Right cardiac atrium (tissue), 5 donors: Measurements from ENCODE around the gene ZNF763. TPM values are rescaled to one million over a fixed set of nuclear protein-coding genes. Genes with fewer than 3 reads are reported as not detected.
"Not testable (repeated sequence)": the region's sequence is repeated elsewhere in the genome, so short reads cannot be mapped to it uniquely, and the experiment has no call there.

Experiments
- ATAC-seq, 2 donors: fragments of 200-7000 bp; cut with Tn5 transposase; one replicate each; pipeline versions ENCODE4 v1.8.0 to v1.9.1; 2020; ENCODE audit warnings: moderate library complexity in 2 of 2, mild to moderate bottlenecking in 1 of 2
- DNase-seq, 3 donors: peaks; one replicate each; pipeline ENCODE4 v3.0.0-alpha.2; 2020
- H3K27ac ChIP-seq: one replicate; pipeline ENCODE4 v1.5.1; 2013; ENCODE audit warnings: mild to moderate bottlenecking, low read length, control low read depth, moderate library complexity
- H3K27me3 ChIP-seq: one replicate; pipeline ENCODE4 v1.6.1; 2013; ENCODE audit not compliant: control insufficient read depth, insufficient read depth
- H3K4me1 ChIP-seq: one replicate; pipeline ENCODE4 v1.6.1; 2013; ENCODE audit warnings: low read length; ENCODE audit not compliant: control insufficient read depth, insufficient read depth
- H3K4me3 ChIP-seq: one replicate; pipeline ENCODE4 v1.5.1; 2013; ENCODE audit warnings: low read length, control low read depth
- H3K9me3 ChIP-seq: one replicate; pipeline ENCODE4 v1.6.1; 2013; ENCODE audit warnings: low read length; ENCODE audit not compliant: control insufficient read depth
- WGBS: extraction: QIAGEN DNeasy Blood & Tissue Kit; methylation state at CpG from one replicate; pipeline ENCODE4 v1.1.7; 2013; 5-methylcytosine and 5-hydroxymethylcytosine counted together
- intact Hi-C, 4 donors: fragments of 100-400 bp; cut with DNase I; formaldehyde crosslinking; loops; one replicate each; pipeline versions ENCODE4 v1.11.0 to v1.14.0; 2022 to 2023
- polyA plus RNA-seq: library from polyadenylated mRNA; stranded (reverse); fragments of 200-250 nt; gene quantifications from one replicate; pipeline ENCODE4 v1.2.3, GENCODE V29; 2013
- total RNA-seq, 4 donors: library from RNA; stranded (reverse); fragmentation: NEBNext Ultra II Directional; extraction: Animal tissue kit (Norgen Biotek cat#: 25700); gene quantifications; one replicate each; pipeline ENCODE4 v1.2.1, GENCODE V29; 2021
- donor health status: healthy with polysubstance abuse.
- donor health status: DM: no; HTN: yes; CAD: no.
- donor health status: DM: no; HTN: no; CAD: no.
- donor health status: DM: no; HTN: yes; CAD: no; lungs with severe emphysema.
- donor health status: DM: yes; HTN: yes; CAD: no.

Gene ZNF763
- total and polyA plus RNA-seq, 5 donors: 1.8 to 5.9 (median 3.5) TPM

DNA sequence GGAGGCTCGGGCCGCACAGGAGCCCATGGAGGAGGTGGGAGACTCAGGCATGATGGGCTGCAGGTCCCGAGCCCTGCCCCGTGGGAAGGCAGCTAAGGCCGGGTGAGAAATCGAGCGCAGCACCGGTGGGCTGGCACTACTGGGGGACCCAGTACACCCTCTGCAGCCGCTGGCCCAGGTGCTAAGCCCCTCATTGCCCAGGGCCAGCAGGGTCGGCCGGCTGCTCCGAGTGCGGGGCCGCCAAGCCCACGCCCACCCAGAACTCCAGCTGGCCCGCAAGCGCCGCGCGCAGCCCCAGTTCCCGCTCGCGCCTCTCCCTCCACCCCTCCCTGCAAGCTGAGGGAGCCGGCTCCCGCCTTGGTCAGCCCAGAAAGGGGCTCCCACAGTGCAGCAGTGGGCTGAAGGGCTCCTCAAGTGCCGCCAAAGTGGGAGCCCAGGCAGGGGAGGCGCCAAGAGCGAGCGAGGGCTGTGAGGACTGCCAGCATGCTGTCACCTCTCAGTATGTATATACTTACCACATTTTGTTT, 23.4 kb upstream of the ZNF763 start:
- H3K9me3 ChIP-seq: peaks cover 21% of the 10 kb centered on the region
- H3K27ac ChIP-seq, ATAC-seq, DNase-seq, H3K4me1 ChIP-seq, H3K27me3 ChIP-seq, intact Hi-C loops, H3K4me3 ChIP-seq: not testable (repeated sequence)
- 98% methylated on average over 29 of the region's 29 CpGs for WGBS

DNA sequence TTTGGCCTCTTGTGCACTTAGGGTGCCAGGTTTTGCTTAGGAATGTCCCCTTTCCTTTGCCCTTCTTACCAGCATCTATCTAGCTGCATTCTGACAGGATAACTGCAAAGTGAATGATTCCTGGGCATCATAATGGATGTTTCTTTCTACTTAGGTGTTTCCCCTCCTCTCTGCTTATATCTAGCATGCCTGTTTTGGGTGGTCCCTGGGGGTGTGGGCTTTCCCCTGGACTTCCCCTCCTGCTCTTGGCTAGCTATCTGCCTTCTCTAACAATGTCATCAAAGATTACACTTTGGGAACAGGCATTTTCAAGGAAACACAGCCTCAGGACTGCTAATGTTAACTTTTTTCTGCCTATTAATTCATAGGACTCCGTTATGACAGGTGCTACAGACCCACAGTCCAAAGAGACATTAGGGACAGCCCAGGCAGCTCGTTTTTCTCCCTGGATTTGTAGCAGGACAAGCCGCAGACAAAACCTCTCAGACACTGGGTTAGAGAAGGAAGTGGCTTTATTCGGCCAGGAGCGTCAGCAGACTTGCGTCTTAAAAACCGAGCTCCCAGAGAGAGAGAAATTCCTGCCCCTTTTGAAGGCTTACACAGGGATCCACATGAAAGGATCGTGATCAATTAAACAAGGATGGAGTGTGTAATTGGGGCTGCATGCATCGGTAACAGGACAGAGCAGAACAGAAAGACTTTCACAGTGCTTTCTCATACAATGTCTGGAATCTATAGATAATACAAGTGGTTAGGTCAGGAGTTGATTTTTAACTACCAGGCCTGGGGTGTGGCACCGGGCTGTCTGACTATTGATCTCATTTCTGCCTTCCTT, 22.6 kb upstream of the ZNF763 start:
- Histone ChIP-seq H3K27me3 (no peaks in the 10 kb centered on the region), H3K27ac (no peak overlapping the region), H3K9me3 (peaks cover 24% of the 10 kb centered on the region), H3K4me1 (no peaks in the 10 kb centered on the region), H3K4me3 (no peak overlapping the region)
- intact Hi-C loops: no loop called here
- no peak for DNase-seq
- WGBS: 98% methylated on average over 10 of the region's 10 CpGs
- ATAC-seq: no peak

- ATAC-seq (no peak), DNase-seq (no peak)
- H3K4me1 ChIP-seq: no peaks in the 10 kb centered on the region
- H3K4me3 ChIP-seq: no peak overlapping the region
- intact Hi-C loops: no loop called here
- H3K27me3 ChIP-seq: no peaks in the 10 kb centered on the region
- H3K9me3 ChIP-seq: peaks cover 26% of the 10 kb centered on the region
- no peak overlapping the region for H3K27ac ChIP-seq
Observed at GRCh38 chr19:11942843-11943108, 22.1 kb upstream of the ZNF763 start.

DNA sequence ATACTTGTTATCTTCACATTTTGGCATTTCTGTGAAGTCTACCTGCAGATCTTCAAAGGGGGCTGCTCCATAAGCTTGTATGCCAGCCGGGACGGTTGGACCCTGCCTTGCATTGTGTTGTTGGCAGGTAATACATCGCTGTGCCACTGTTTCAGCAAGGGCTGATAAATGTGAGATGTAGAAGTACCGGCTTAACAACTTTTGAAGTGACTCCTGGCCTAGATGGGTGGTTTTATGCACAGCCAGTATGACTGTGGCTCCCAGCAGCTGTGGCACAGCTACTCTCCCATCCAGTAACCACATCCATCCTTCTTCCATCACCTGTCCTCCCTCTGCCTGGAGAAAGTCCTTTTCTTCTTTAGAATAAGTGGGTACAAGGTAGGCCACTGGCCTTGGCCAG, 20.2 kb upstream of the ZNF763 start:
- H3K4me1 ChIP-seq: no peaks in the 10 kb centered on the region
- DNase-seq (no peak), ATAC-seq (no peak)
- no peak overlapping the region for H3K4me3 ChIP-seq
- H3K27me3 ChIP-seq: no peaks in the 10 kb centered on the region
- intact Hi-C loops: no loop called here
- H3K9me3 ChIP-seq: peaks cover 33% of the 10 kb centered on the region
- 98% methylated on average over 4 of the region's 4 CpGs for WGBS
- no peak overlapping the region for H3K27ac ChIP-seq

- intact Hi-C loops: no loop called here
- ATAC-seq (no peak), DNase-seq (no peak)
- WGBS: 96% methylated on average over 3 of the region's 3 CpGs
- H3K9me3 ChIP-seq: peaks cover 40% of the 10 kb centered on the region
- H3K27ac ChIP-seq: no peak overlapping the region
- H3K4me1 ChIP-seq: no peaks in the 10 kb centered on the region
- no peak overlapping the region for H3K4me3 ChIP-seq
- H3K27me3 ChIP-seq: no peaks in the 10 kb centered on the region
Observed at GRCh38 chr19:11948646-11949045, 16.2 kb upstream of the ZNF763 start.

DNA sequence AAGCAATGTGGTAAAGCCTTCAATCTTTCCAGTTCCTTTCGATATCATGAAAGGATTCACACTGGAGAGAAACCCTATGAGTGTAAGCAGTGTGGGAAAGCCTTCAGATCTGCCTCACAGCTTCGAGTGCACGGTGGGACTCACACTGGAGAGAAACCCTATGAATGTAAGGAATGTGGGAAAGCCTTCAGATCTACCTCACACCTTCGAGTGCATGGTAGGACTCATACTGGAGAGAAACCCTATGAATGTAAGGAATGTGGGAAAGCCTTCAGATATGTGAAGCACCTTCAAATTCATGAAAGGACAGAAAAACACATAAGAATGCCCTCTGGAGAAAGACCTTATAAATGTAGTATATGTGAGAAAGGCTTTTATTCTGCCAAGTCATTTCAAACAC, 15.6 kb upstream of the ZNF763 start:
- WGBS: 98% methylated on average over 4 of the region's 4 CpGs
- Histone ChIP-seq H3K4me3 (no peak overlapping the region), H3K27ac (no peak overlapping the region), H3K27me3 (no peaks in the 10 kb centered on the region), H3K4me1 (no peaks in the 10 kb centered on the region), H3K9me3 (peaks cover 36% of the 10 kb centered on the region)
- DNase-seq: no peak
- intact Hi-C loops: no loop called here
- ATAC-seq: no peak

DNA sequence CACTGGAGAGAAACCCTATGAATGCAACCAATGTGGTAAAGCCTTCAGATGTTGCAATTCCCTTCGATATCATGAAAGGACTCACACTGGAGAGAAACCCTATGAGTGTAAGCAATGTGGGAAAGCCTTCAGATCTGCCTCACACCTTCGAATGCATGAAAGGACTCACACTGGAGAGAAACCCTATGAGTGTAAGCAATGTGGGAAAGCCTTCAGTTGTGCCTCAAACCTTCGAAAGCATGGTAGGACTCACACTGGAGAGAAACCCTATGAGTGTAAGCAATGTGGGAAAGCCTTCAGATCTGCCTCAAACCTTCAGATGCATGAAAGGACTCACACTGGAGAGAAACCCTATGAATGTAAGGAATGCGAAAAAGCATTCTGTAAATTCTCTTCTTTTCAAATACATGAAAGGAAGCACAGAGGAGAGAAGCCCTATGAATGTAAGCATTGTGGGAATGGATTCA, 15.2 kb upstream of the ZNF763 start:
- H3K4me3 ChIP-seq, H3K27me3 ChIP-seq, H3K4me1 ChIP-seq, H3K27ac ChIP-seq, DNase-seq, intact Hi-C loops, ATAC-seq: not testable (repeated sequence)
- H3K9me3 ChIP-seq: peaks cover 36% of the 10 kb centered on the region
- 98% methylated on average over 4 of the region's 4 CpGs for WGBS

- Histone ChIP-seq H3K27me3 (no peaks in the 10 kb centered on the region), H3K4me3 (no peak overlapping the region), H3K4me1 (no peaks in the 10 kb centered on the region), H3K27ac (no peak overlapping the region), H3K9me3 (peaks cover 31% of the 10 kb centered on the region)
- DNase-seq (no peak), ATAC-seq (no peak)
- intact Hi-C loops: no loop called here
- WGBS: 98% methylated on average over 5 of the region's 5 CpGs
Observed at GRCh38 chr19:11950312-11950711, 14.5 kb upstream of the ZNF763 start.

DNA sequence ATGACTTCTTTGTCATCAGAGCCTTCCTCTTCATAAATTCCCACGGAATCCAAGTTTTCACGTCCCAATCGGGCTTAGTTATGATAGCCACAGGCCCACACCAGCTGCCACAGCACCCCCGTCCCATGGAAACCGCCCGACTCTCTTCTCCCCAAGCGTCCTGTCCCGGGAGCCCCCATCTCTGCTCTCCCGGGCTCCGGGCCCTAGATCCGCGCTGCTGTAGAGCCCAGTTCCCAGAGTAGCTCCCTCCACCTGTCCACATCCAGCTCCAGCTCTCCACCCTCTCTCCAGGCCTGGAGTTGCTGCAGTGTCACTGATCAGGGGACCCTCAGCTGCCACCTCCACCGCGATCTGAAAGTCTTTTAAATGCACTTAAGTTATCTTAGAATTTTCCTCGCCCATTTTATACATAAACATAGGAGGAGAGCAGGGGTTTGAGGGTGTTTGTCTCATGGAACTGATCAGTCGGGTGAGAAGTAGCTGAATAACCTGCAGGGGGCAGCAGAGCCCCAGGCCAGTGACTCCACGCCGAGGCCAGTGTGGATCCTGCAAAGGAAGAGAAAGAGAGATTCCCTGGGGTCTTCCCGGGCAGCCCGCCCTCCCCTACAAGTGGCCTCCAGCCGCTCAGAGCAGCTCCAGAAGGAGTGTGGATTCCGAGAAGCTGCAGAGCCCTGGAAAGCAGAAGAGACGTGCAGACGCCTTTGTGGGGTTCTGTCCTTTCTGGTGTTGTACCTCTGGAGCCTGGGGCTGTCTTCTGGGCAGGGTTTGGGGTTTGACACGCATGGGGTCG, 1.1 kb upstream of the ZNF763 start:
- Histone ChIP-seq H3K27me3 (no peaks in the 10 kb centered on the region), H3K4me1 (no peaks in the 10 kb centered on the region), H3K27ac (peak overlapping the region; percentile 83), H3K4me3 (no peak overlapping the region), H3K9me3 (no peaks in the 10 kb centered on the region)
- ATAC-seq (peak; percentile 89 to 90), DNase-seq (peak; percentile 89 to 95 (median 94))
- 25% methylated on average over 26 of the region's 26 CpGs for WGBS
- intact Hi-C loops: loop anchor here in 2 of 4 donors (2.0 kb wide), 1 partner anchor 25 kb away; no protein-coding TSS in a partner anchor

DNA sequence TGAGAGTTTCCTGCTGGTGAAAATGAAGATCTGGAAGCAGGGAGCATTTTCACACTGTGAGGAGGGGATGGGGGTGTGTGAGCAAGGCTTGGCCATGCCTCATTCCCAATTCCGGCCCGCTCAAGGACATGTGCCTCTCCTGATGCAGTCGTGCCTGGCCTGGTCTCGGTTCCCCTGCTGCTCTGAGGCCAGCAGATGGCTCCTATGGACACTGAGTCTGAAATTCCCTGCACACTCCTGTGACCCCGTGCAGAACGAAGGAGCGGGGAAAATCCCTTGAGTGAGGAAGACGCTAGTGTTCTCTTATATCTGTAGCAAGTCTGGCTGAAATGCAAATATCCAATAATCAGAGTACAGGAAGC, 363 bp upstream of the ZNF763 start:
- H3K4me1 ChIP-seq: no peaks in the 10 kb centered on the region
- H3K27me3 ChIP-seq: no peaks in the 10 kb centered on the region
- DNase-seq (peak; percentile 50 to 75 (median 68)), ATAC-seq (peak; percentile 67 to 77)
- H3K4me3 ChIP-seq: peak overlapping the region; percentile 65
- intact Hi-C loops: loop anchor here in 2 of 4 donors (2.0 kb wide), 1 partner anchor 24 kb away; no protein-coding TSS in a partner anchor
- H3K27ac ChIP-seq: peak overlapping the region; percentile 83
- 3% methylated on average over 8 of the region's 8 CpGs for WGBS
- no peaks in the 10 kb centered on the region for H3K9me3 ChIP-seq

DNA sequence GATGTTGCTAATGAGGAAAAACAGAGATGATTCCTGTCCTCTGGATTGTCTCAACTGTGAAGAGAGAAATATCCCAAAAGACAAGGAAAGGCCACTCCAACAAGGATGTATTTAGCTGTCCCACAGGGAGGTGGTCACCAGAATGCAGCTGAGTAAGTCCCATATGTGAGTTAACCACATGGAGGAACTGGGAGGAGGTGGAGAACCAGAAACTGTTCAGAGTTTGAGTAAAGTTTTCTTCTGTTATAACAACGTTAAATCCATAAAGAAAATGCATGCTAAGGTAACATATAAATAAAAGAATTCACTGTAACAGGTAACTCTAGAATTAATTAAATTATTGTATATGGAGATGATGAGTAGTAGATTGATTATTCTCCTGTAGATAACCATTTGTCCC, 5.3 kb downstream of the ZNF763 start:
- DNase-seq: no peak
- Histone ChIP-seq H3K4me1 (no peaks in the 10 kb centered on the region), H3K27ac (no peak overlapping the region), H3K4me3 (no peak overlapping the region), H3K9me3 (no peaks in the 10 kb centered on the region), H3K27me3 (no peaks in the 10 kb centered on the region)
- intact Hi-C loops: no loop called here
- WGBS: 88% methylated on average over 1 of the region's 1 CpG
- no peak for ATAC-seq
